COLO668 (cell line): ENCODE results near the gene SPR.
A peak's percentile ranks its signal among the peaks of the same experiment; 100 is the strongest.
"Not testable (repeated sequence)": the region's sequence is repeated elsewhere in the genome, so short reads cannot be mapped to it uniquely, and the experiment has no call there.

Experiments
- DNase-seq: peaks from one replicate; lab custom pipeline; 2025; ENCODE audit not compliant: unreplicated experiment; lab: John Stamatoyannopoulos, UW

Gene SPR

DNA sequence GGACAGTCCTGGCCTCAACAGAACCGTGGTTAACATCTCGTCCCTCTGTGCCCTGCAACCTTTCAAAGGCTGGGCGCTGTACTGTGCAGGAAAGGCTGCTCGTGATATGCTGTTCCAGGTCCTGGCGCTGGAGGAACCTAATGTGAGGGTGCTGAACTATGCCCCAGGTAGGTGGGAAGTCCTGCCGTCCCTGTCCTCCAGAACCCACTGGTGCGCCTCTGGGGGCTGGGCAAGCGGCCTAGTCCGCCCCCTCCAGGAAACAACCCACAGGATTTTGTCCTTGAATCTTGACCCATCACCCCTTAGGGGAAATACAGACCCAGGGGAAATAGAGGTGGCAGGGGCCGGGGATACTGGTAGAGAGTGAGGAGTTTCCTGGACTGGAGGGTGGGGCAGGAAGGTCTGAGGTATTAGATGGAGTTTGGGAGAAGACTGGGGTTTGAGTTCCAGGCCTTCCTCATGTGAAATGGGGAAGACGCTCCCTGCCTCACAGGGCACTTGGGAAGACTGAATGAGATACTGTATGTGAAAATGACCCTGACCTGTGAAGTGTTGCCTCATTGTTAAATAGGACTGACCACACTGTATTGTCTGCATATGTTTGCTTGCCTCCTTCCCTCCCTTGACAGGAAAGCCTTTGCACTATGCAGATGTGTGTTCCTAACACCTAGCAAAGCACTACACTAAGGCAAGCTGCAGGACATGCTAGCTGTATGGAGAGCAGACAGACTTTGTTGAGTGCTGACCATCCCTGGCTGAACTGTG is 1.4 kb downstream of the SPR start:
- DNase-seq: no peak

- DNase-seq: no peak
These were observed 2.8 kb downstream of the SPR start for GRCh38 chr2:72889991-72890390.

DNA sequence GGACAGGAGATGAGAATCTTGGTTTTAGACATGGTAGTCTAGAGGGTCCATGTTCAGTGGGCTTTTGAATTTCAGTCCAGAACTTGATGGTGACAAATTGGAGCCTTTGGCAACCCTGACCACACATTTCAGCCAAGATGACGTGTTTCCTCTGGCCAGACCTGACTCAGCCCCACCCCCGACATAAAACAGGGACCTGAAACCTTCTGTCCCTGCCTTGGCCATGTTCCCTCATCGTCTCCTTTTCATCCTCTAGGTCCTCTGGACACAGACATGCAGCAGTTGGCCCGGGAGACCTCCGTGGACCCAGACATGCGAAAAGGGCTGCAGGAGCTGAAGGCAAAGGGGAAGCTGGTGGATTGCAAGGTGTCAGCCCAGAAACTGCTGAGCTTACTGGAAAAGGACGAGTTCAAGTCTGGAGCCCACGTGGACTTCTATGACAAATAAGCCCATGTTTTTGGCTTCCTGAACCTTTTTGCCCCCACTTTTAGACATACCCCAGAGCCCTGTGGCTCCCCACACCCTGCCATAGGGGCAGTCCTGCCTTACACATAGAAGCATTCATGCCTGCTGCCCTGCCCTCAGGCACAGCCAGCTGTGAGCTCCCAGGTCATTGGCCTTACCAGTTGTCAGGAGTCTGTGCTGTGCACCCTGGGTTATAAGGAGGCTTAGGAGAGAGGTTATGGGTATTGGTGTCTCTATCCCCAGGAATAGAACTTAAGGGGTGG is 4.0 kb downstream of the SPR start:
- DNase-seq: no peak

- DNase-seq: peak; percentile 72
These were observed 5.4 kb downstream of the SPR start for GRCh38 chr2:72892506-72893173.

DNA sequence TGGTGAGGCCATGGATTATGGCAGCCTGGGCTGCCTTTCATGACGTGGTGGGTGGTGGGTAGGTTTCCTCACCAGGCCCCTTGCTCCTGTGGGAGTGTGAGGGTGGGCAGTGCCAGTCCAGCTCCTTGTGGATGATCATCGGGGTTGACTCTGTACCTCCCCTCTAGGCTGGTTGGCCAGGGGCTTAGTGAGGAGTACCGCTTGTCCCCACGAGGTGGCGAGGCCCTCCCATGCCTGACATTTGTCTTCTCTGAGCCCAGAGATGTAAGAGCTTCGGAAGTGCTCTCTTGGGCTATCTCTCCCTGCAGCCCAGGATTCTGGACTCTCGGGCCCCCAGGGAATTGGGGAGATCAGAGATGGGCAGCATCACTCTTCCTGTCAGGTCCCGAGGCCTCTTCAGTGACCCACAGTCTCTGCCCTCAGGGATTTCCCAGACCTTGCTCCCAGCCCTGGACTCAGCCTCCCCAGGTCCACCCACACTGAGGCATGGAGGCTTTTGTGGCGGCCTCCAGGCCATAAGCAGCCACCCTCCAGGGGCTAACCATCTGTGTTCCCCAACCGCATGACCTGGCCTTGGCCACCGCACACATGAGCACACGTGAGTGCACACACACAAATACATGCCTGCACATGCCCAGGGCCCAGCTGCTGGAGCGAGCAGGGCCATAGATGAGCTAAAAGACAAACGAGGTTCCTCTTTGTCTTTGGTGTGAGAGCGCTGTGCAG is 6.5 kb downstream of the SPR start:
- DNase-seq: peak; percentile 58

GRCh38 chr2:72894514-72894913 is 7.3 kb downstream of the SPR start:
- no peak for DNase-seq

DNA sequence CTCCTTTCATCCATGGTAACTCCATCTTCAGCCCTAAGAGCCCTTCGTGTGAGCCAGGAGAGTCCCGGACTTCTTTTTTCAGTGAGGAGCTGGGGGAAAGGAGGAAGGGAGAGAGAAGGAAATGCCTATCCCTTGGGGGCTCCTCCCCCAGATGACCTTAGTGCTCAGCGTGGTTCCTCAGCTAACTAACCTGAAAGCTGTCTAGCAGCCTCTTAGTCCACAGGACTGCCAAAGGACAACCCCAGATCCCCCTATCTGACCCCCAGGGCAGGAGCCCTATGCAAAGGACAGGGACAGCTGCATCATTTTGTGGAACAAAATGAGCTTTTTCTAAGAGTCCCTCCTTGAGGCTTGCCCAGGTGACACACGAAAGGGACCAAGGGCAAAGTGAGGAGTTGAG is 7.9 kb downstream of the SPR start:
- no peak for DNase-seq

DNA sequence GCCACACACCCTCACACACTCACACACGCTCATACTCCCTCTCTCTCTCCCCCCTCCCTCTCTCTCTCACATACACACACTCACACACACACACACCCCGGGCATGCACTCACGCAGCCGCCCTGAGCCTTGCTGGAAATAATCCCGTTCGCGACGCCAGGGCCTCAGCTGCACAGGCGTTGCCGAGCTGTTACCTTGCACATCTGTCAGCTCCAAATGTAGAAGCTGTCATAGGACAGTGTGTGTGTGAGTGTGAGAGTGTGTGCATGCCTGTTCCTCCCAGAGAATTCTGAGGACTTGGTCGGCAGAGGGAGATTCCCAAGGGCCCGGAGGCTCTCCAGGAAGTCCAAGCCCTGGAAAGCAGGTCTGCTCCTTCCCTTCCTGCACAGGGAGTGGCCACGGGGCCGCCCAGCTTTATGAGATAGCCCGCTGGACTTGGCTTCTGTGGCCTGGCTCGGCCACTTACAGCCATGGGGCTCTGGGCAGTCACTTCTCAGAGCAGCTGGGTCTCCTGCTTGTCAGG is 8.6 kb downstream of the SPR start:
- DNase-seq: no peak

GRCh38 chr2:72896446-72896845 is 9.2 kb downstream of the SPR start:
- no peak for DNase-seq

GRCh38 chr2:72897785-72898584 is 10.8 kb downstream of the SPR start:
- no peak for DNase-seq

DNA sequence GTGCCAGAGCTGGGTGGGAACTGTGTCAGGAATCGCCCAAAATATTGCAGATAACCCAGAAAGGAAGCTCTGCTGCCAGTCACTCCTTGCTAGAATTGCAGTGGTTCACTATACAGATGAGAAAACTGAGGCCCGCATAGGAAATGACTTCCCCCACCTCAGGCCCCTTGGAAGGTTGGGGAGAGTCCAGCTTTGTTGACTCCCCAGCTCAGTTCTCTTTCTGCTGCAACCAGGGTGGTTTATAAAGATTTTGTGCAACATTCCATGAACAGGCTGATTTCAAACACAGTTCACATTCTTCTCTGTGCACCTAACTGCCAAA is 11.3 kb downstream of the SPR start:
- DNase-seq: no peak

DNA sequence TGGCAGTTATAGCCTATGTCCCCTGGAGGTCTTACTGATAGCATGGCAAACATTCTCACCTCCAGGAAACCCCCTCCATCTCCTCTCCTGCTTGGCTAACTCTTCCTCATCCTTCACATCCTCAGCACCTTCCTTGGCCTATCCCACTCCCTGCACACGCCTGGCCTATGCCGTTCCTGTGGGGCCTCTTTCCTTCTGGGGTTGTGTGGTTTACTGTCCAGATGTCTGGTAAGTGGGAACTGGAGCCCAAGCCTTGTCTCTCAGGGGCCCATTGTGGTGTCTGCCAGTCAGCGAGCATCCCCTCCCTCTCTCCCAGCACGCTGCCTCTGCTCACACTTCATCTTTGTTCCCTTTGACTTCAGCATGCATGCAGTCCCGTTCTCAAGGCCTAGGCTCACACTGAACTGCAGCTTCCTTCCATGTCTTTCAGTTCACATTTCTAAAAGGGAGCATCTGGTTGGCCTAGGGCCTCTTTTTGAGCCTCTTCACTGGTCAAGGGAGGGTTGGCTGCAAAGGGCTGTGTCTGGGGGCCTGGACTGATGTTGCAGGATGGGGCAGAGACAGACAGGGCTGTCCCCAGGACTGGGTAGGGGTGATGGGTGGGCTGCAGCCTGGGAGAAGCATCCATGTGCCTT is 13.1 kb downstream of the SPR start:
- no peak for DNase-seq

DNA sequence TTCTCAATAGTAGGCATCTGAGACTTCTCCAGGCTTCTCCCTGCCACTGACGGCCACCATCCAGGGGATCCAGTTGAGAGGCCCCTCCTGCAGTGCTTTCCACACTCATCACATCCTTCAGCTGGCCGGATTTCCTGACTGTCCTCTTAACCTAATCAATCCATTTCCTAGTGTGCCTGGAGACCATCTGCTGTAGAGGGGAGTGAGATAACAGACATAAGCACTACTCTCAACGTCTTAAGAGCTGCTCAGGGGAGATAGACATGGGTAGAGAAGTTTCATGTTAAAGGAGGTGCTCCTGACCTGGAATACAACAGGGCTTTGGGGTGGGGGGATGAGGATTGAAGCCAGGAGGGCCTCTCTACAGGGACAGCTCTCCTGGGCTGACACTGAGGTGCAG is 14.2 kb downstream of the SPR start:
- no peak for DNase-seq

- not testable (repeated sequence) for DNase-seq
These were observed 20.2 kb downstream of the SPR start for GRCh38 chr2:72907369-72907768.

DNA sequence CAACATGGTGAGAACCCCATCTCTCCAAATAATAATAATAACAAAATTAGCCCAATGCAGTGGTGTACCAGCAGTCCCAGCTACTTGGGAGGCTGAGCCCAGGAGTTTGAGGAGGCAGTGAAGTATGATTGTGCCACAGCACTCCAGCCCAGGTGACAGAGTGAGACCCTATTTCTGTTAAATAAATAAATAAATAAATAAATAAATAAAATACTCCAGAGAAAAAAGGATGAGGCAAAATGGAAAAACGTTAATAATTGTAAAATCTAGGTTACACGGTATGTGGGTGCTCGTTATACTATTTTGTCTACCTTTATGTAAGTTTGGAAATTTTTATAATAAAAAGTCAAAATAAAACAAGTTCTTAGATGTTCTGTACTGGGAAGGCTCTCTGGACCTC is 21.5 kb downstream of the SPR start:
- no peak for DNase-seq

- DNase-seq: no peak
These were observed 24.0 kb downstream of the SPR start for GRCh38 chr2:72911256-72911655.

- no peak for DNase-seq
These were observed 26.4 kb downstream of the SPR start for GRCh38 chr2:72913486-72914205.

GRCh38 chr2:72914206-72914559 is 27.0 kb downstream of the SPR start:
- DNase-seq: no peak

- DNase-seq: no peak
These were observed 27.5 kb downstream of the SPR start for GRCh38 chr2:72914589-72915319.
